ENCODE data around the gene HOXB1.

DNA sequence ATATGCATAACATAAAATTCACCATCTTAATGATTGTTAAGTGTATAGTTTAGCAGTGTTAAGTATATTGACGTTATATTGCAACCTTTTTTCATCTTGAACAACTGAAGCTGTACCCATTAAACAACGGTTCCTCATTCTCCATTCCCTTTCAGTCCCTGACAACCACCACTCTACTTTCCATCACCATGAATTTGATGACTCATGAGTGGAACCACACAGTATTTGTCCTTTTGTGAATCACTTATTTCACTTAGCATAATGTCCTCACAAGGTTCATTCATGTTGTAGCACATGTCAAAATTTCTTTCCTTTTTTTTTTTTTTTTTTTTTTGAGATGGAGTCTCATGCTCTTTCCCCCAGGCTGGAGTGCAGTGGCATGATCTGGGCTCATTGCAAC lies 46.0 kb downstream of the HOXB1 start:
- TF ChIP-seq CTCF (IDR thresholded peaks at IDR 0.05; ENCODE audit: borderline replicate concordance, extremely low read depth, low read length, poor library complexity, severe bottlenecking) (no peak), EZH2 (IDR thresholded peaks at IDR 0.05; ENCODE audit: borderline replicate concordance, low read depth, low read length, severe bottlenecking) (no peak)

All from DND-41 (cell line).